D721Med (cell line): Measurements from ENCODE around the gene UPF1.

Experiments used
- DNase-seq: peaks from one replicate; pipeline ENCODE4 v3.0.0; 2011; ENCODE audit warnings: low spot score; ENCODE audit not compliant: insufficient read length
- FAIRE-seq: peaks from 2 replicates; lab custom pipeline; 2011; peaks lifted over from hg19 to GRCh38; lab: Jason Lieb, UNC
- TF ChIP-seq, protein P1 (sequence below): IDR thresholded peaks from 2 replicates; pipeline ENCODE4 v1.5.1; 2012; ENCODE audit warnings: mild to moderate bottlenecking, control low read depth; ENCODE audit not compliant: insufficient read depth; ENCODE audit errors: missing control alignments

UPF1 gene

DNA sequence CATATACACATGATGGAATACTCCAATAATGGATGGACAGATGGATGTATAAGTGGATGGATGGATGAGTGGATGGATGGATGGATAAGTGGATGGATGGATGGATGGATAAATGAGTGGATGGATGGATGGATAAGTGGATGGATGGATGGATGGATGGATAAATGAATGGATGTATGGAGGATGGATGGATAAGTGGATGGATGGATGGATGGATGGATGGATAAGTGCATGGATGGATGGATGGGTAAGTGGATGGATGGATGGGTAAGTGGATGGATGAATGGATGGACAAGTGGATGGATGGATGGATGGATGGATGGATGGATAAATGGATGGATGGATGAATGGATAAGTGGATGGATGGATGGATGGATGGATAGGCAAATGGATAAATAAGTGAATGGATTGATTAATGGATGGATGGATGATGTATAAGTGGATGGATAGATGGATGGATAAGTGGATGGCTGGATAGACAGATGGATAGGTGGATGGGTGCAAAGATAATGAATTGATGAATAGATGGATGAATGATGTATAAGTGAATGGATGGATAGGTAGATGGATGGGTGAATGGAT, 32.3 kb upstream of the UPF1 start:
- TF ChIP-seq, protein P1, sequence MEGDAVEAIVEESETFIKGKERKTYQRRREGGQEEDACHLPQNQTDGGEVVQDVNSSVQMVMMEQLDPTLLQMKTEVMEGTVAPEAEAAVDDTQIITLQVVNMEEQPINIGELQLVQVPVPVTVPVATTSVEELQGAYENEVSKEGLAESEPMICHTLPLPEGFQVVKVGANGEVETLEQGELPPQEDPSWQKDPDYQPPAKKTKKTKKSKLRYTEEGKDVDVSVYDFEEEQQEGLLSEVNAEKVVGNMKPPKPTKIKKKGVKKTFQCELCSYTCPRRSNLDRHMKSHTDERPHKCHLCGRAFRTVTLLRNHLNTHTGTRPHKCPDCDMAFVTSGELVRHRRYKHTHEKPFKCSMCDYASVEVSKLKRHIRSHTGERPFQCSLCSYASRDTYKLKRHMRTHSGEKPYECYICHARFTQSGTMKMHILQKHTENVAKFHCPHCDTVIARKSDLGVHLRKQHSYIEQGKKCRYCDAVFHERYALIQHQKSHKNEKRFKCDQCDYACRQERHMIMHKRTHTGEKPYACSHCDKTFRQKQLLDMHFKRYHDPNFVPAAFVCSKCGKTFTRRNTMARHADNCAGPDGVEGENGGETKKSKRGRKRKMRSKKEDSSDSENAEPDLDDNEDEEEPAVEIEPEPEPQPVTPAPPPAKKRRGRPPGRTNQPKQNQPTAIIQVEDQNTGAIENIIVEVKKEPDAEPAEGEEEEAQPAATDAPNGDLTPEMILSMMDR: no peak
- DNase-seq: no peak
- FAIRE-seq: no peak

DNA sequence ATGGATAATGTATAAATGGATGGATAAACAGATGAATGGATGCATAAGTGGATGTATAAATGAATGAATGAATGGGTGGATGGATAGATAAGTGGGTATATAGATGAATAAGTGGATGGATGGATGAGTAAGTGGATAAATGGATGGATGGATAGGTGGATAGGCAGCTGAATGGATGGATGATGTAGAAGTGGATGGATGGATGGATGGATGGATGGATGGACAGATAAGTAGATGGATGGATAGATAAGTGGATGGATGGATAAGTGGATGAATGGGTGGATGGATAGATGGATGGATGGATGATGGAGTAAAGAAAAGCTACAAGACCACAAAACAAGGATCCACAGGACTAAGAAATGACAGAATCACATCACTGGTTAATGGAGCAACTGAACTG, 31.7 kb upstream of the UPF1 start:
- FAIRE-seq (no peak), DNase-seq (no peak)
- TF ChIP-seq, protein P1: no peak

DNA sequence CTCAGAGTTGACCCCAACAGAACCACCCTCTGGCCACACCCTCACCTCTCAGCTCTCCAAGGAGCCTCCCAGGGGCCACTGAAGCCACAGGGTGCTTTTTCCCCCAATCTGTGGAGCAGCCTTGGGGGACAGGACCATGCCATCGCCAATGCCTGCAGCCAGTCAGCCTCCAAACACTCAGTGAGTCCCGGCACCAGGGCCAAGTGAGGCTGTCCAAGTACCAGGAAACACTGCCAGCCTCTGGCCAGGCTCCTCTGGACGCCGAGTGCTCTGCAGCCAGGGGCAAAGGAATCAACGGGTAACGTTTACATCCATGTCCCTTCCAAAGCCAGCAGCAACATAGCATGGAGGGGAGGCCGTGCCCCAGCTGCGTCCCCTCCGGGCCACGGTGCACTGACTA, 31.1 kb upstream of the UPF1 start:
- TF ChIP-seq, protein P1: no peak
- FAIRE-seq (no peak), DNase-seq (no peak)

DNA sequence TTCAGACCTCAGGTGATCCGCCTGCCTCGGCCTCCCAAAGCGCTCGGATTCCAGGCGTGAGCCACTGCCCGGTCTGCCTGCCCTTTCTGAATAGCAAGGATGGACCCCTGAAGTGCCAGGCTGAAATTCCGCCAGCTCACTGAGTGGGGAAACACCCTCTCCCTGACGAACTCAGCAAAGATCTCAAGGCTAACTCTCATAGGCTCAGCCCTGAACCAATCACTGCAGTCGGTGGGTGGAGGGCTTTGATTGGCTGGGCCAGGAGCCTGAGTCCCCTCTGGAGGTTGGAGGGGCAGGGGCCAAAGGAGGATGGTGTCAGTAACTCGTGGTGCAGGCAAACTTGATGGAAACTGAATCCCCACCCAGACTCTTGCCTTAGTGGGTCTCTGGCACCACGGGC, 29.4 kb upstream of the UPF1 start:
- TF ChIP-seq, protein P1: no peak
- DNase-seq: no peak
- FAIRE-seq: no peak

DNA sequence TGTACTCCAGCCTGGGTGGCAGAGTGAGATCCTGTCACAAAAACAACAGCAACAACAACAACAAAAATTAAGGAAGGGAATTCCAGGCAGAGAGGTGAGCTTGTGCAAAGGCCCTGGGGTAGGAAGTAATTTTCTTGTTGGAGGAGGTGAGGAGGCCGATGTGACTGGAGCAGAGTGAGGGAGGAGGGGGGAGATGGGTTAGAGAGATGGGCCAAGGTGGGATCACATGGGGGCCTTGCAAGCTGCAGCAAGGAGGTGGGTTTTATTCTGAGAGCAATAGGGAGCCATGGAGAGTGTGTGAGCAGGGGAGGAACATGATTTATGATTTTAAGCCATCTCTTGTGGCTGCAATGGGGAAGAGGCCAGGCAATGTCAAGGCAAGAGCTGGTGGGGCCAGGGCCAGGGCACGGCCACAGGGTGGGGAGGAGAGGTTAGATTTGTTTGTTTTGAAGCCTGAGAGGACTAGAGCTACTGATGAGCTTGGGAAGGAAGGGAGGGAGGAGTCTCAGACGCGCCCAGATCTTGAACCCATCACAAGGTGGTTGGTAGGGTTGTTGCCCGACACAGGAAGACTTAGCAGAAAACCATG, 28.1 kb upstream of the UPF1 start:
- TF ChIP-seq, protein P1: no peak
- FAIRE-seq (no peak), DNase-seq (no peak)

DNA sequence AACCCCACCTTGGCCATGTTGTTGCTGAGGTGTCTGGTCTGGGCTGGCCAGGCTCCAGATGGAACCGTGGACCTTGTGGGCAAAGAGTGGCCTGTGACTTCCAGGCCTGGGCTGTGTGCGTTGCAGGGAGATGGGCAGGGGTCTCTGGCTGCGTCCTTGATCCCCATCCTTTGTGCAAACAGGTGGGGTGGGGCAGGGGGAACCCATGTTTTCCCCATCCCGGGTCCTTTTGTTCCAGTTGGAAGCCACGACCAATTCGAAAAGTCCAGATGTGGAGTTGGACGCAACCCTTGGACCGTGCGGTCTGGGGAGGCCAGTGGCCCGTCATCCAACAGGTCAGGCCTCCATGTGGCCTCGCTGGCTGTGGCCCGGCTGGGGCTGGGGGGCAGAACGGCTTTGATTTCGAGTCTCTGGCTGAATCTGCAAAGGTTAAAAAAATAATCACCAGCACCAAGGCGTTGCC, 27.6 kb upstream of the UPF1 start:
- DNase-seq: no peak
- TF ChIP-seq, protein P1: no peak
- FAIRE-seq: no peak

DNA sequence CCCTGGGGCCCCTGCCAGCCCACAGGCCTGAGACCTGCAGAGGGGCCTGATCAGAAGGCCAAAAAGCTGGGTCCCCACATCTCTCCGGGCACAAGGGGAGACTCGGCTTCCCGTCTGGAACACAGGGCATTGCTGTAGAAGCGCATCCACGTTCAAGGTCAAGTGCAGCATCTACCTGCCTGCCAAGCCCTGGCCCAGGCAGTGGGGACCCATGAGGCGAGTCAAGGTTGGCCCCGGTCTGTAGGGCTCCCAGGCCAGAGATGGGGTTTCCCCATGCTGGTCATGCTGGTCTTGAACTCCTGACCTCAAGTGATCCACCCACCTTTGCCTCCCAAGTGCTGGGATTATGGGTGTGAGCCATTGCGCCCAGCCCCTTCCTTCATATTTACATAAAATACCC, 27.1 kb upstream of the UPF1 start:
- DNase-seq (no peak), FAIRE-seq (no peak)
- TF ChIP-seq, protein P1: no peak
